HG02610 (cell line): ENCODE results near the gene DET1.
A peak's percentile ranks its signal among the peaks of the same experiment; 100 is the strongest.
"Not testable (repeated sequence)": the region's sequence is repeated elsewhere in the genome, so short reads cannot be mapped to it uniquely, and the experiment has no call there.

Experiments used
- ATAC-seq: cut with Tn5 transposase; IDR thresholded peaks from one replicate; pipeline ENCODE4 v1.9.1; 2021; ENCODE audit warnings: mild to moderate bottlenecking, moderate library complexity; ENCODE audit not compliant: unreplicated experiment

DET1 gene

DNA sequence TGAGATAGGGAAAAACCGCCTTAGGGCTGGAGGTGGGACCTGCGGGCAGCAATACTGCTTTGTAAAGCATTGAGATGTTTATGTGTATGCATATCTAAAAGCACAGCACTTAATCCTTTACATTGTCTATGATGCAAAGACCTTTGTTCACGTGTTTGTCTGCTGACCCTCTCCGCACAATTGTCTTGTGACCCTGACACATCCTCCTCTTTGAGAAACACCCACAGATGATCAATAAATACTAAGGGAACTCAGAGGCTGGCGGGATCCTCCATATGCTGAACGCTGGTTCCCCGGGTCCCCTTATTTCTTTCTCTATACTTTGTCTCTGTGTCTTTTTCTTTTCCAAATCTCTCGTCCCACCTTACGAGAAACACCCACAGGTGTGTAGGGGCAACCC lies 5.4 kb downstream of the DET1 start:
- ATAC-seq, result not testable (repeated sequence)

DNA sequence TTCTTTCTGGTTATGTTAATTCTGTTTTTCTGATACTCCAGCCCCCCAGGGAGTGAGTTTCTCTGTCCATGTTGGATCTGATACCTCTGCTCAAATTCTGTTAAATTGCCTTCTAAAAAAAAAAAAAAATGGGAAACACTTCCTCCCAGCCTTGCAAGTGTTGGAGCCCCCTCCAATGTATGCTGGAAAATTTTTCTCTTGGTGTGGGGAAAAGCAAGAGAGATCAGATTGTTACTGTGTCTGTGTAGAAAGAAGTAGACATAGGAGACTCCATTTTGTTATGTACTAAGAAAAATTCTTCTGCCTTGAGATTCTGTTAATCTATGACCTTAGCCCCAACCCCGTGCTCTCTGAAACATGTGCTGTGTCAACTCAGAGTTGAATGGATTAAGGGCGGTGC lies 6.1 kb downstream of the DET1 start:
- not testable (repeated sequence) for ATAC-seq

DNA sequence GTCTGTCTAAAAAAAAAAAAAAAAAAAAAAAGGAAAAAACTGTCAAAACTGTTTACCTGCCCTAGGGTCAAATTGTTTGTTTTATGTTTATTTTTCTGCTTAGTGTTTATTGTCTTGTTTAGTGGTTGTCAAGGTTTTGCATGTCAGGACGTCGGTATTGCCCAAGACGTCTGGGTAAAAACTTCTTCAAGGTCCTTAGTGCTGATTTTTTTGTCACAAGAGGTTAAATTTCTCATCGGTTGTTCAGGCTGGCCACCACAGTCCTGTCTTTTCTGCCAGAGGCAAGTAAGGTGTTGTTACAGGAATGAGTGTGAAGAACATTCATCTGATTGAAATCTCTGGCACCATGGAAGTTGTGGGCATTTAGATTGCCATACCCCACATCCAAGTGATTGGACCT lies 7.0 kb downstream of the DET1 start:
- ATAC-seq, result no peak

DNA sequence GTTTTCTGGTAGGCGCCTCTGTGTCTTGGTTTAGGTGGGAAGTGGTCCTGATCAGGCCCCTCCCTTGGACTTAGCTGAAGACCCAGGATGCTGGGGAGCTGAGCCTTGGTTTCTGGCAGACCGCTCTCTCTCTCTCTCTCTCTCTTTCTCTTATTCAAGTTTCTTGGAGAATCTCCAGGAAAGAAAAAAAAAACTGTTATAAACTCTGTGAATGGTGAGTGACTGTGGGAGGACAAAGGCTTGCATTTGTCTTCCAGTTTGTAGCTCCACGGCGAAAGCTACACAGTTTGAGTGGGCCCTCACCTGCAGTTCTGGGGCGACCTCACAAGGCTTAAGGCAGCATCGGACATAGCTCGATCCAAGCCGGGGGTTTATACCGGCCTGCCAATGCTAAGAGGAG lies 7.5 kb downstream of the DET1 start:
- ATAC-seq, result no peak

DNA sequence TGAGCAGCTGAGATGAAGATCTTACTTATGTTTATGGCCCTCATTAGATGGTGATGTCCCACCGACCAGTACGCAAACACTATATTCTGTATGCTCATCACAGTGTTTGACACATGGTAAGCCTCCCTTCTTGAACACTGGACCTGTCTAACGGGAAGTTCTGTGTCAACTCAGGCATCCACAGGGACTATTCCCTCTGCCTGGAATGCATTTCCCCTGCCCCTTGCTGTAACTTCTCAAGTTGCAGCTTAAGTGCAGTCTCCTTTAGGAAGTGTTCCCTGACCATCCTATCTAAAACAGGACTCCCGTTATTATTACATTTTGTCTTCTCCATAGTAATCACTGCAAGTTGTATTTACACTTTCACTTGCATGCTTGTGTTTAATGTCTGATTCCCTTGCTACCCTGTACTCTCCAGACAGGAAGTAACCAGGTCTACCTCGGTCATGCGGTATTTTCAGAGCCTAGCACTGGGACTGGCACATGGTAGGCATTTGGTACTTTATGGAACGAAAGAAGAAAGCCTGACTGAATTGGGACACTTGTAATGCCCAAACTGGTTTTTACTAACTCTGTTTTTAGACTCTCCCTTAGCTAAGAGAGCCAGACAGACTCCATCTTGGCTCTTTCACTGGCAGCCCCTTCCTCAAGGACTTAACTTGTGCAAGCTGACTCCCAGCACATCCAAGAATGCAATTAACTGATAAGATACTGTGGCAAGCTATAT lies 8.7 kb downstream of the DET1 start:
- no peak for ATAC-seq

DNA sequence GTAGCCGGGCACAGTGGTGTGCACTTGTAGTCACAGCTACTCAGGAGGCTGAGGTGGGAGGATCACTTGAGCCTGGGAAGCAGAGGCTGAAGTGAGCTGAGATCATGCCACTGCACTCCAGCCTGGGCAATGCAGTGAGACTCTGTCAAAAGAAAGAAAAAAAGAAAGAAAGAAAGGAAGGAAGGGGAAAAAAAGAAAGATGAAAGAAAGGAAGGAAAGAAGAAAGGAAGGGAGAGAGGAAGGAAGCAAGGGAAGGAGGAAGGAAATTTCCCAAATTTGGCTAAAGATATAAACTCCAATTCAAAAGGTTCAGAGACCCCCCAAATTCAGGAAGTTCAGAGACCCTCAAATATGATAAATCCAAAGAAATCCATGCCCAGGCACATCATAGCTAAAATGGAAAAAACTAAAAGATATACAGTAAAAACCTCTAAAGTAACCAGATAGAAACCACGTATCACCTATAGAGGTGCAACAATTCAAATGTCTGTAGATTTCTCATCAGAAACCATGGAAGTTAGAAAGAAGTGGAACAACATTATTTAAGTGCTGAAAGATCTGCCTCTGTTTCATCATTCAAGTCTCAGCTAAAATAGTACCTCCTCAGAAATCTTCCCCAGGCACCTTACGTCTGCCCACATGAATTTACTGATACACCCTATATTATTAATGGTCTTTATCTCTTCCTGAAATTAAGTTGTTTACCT lies 10.7 kb downstream of the DET1 start:
- no peak for ATAC-seq

DNA sequence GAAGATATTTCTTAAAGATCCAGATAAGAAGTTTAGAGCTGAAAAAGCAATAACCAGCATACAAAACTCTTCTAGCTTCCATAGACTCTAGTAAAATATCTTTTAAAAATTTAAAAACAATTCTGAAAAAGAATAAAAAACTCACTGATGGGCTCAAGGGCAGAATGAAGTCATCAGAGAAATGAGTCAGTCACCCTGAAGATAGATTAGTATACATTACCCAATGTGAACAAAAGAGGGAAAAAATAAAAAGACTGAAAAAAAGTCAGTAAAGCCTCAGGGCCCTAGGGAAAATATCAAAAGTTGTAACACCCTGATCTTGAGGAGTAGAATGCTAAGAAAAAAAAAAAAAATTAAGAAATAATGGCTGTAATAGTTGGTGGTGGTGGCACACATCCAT lies 11.4 kb downstream of the DET1 start:
- no peak for ATAC-seq

DNA sequence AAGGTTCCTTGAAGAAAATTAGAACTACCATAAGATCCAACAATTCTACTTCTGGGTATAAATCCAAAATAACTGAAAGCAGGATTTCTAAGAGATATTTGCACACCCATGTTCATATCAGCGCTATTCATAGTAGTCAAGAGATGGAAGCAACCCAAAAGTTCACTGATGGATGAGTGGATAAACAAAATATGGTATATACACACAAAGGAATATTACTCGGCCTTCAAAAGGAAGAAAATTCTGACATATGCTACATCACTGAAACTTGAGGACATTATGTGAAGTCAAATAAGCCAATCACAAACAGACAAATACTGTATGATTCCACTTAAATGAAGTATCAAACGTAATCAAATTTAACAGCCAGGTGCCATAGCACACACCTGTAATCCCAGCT lies 13.1 kb downstream of the DET1 start:
- no peak for ATAC-seq

DNA sequence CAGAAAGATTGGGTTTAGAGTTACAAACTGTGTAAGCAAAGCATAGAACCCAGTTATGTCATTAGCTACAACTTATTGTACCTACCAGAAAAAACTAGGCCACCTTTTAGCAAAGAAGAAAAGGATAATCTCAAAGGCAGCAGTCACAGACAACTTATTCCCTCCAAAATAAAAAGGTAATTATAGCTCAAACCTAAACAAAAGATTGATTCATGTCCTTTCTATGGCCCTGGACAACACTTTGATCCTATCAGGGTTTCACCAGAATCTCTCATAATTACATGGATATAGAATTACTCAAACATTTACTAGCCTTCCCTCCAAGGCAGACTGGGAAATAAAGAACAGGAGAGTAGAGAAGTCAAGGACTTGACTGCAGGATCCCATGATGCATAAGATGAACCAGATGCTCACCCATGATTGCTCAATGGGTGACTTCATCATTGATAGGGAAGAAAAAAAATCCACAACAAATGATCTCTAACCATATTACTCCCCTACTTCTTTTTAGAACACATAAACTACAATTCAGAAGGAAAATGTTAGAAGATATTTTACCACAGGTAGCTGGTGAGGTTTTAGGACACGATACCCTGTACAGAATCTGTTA lies 17.4 kb downstream of the DET1 start:
- no peak for ATAC-seq

DNA sequence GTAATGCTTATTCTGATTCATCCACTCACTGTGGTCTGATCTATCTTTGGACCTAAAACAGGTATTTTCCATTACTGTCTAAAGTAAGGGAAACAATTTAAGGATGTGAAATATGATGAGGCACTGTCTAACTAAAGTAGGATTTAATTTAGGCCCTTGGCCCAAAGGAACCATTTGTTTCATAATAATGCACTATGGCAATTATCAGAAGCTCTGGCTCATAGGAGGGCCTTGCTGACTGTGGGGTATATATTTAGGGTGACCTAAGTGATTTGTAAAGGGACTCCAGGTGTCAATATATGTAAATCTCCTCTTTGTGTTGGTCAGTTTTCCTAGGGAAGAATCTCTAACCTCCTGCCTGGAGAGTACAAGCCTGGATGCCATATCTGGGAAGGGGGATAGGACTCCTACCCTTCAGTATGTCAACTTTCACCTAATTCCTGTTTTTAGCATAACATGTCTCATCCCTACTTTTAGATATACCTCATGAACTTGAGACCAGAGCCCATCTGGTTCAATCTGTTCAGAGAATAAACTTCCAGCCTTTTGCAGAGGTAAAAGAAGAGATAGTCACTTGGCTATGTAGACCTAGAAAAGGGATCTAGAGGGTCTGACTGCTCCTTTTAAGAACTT lies 20.1 kb downstream of the DET1 start:
- ATAC-seq, result no peak

DNA sequence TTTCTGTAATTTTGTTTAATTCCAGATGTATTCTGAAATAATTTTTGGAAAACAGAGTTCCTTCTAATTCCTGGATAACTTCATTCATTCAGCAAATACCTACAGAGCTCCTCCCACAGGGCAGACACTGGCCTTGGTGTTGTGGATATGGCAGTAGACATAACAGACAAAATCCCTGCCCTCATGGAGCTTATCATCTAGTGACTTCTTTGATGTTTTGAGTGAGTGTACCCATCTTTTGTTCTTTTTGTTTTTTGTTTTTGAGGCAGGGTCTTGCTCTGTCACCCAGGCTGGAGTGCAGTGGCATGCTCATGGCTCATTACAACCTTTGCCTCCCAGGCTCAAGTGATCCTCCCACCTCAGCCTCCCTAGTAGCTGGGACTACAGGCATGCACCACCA lies 21.1 kb downstream of the DET1 start:
- no peak for ATAC-seq

DNA sequence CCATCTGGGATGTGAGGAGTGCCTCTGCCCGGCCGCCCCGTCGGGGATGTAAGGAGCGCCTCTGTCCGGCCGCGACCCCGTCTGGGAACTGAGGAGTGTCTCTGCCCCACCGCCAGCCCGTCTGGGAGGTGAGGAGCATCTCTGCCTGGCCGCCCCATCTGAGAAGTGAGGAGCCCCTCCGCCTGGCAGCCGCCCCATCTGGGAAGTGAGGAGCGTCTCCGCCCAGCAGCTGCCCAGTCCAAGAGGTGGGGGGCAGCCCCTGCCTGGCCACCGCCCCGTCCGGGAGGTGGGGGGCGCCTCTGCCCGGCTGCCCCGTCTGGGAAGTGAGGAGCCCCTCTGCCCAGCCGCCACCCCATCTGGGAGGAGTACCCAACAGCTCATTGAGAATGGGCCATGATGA lies 22.4 kb downstream of the DET1 start:
- ATAC-seq, result not testable (repeated sequence)

DNA sequence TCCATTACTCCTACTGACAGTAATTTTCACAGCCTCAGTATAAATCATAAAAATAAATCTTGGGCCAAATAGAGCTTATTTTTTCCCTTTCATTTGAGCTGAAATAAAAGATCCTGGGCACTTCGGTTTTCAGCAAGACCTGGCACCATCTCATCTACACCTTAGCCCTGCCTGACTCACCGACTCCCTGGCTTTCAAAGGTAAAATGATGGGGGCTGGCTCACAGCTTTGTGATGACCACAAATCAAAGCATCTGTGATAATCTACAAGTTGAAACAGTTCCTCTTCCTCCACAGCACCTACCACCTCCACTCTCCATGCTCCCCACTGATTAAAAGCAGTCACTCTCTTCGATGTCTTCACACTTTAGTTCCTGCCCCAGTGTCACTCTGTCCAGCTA lies 27.6 kb downstream of the DET1 start:
- ATAC-seq, result no peak

DNA sequence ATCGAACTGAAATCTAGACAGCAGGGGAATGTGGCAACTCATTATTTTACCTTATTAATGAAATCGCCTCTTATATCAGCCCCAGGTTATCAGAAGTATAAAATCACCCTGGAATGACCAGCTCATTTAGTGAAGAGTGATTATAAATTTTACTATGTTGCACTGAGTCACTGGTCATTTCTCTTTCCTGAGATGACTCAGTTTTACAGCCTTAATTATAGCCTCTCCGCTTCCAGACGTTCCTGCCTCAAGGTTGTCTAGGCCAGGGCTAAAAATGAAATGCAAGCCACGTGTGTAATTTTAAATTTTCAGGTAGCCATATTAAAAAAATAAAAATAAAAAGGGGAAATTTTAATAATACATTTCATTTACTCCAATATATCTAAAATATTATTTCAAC lies 33.3 kb downstream of the DET1 start:
- no peak for ATAC-seq

DNA sequence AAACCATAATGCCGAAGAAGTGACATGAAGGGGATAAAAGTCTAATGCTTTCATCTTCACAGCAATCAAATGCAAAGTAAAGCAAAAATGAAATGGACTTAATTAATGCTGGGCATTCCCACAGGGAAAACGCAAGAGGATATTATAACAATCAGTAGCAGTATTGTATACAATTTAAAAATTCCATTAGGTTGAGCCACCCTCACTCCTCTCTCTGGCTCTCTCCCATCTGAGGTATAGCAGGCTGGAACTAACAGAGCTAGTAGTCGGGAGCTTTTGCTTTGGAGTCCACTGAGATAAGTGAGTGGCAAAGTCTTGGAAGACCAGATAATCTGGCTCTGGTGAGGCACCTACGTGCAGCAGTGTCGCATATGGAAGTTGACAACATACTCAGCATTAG lies 33.9 kb downstream of the DET1 start:
- ATAC-seq, result no peak

DNA sequence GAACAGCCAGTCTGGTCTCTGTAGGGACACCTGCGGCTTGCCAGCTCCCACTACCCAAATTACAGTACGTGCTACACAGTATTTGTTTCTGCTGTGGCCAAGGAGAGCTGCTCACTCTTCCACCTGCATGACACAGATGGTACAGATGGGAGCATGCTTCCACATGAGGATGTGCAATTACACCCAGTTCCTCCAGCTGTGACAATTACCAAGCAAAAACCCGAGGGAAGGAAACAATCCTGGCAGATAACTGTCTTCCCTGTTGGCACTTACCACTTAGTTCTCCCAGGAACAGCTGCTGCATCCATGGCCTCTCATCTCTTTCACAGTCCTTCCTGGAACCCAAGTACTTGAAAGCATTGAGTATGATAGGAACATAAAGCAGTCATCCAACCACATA lies 34.4 kb downstream of the DET1 start:
- no peak for ATAC-seq

DNA sequence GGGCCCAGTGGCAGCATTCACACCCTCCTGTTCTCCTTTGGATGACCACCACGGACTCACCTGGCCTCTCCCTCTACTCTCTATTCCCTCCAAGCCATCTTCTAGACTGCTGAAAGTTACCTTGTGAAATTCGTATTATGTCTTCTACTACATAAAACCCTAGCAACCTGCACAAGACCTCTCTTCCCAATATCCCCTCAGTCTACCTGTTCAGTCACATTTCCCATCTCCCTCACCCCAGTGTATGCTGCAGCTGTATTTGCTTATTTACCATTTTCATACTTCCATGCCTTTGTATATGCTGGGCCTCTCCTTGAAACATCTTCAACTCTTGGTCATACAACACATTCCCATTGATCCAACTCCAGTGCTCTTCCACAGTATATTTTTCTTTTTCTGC lies 35.3 kb downstream of the DET1 start:
- no peak for ATAC-seq

DNA sequence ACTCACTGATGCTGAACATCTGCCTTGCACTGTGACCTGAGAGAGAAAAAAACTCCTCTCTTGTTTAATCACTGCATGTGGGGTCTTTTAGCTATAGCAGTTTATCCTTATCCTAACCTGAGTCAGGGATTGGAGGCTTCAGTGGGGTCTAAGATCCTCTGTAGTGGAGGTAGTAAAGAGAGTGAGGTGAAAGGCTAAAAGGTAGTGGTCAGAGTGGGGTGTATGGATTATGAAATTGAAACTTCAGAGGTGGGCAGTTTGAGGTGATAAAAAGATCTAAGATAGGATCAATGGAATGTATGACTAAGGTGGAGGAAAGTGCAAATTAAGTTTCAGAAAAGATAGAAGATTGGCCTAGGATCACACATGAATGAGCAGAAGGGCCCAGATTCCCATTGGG lies 36.5 kb downstream of the DET1 start:
- ATAC-seq, result no peak

DNA sequence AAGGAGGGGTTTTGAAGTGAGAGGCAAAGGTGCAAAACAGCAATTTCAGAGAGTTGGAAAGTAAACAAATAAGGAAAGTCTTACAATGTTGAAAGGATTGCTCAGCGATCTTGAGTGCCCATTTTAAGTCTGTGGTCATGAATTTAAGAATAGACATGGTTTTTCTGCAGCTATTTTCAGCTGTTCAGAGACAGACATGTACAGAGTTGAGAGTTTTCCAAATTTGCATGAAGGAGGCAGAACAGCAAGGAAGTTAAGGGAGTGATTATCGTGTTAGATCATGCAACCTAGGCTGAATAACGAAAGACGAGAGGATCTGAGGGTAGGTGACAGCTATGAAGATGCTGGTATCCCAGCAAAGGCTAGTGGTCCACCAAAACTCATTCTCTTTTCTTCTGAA lies 37.2 kb downstream of the DET1 start:
- peak; percentile 33 for ATAC-seq

DNA sequence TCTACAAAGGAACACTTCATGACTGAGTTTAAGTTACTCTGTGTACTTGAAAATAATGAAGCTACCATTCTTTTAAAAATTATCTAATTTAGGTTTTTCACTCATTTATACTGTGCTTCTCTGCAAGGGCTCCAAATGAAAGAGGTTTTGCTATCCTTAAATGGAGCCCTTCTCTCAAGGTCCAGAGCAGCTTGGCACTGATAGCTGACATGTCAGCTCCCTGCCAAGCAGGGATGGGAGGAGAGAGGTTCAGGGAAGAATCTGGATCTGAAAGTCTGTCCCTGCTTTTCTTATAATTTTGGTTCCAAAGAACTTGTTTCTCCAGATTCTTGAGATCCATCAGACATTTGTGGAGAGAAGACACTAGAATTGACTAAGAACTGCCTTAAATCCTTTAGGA lies 39.9 kb downstream of the DET1 start:
- no peak for ATAC-seq

DNA sequence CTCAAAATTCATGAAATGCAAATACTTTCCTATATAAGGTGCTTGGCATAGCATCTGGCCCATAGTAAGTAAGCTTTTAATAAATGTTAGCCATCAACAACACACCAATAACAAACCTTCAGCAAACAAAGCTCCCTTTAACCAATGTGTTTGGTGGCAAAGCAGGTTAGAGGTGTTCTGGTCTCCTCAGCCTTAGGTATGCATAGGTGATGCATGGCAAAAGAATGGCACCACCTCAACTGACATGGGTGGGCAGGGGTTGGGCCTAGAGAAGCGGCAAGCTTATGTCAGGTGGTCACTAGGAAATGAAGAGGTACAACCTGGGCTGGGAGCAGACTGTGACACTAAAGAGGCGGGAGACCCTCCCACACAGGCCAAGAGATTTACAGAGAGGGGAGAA lies 40.8 kb downstream of the DET1 start:
- no peak for ATAC-seq

DNA sequence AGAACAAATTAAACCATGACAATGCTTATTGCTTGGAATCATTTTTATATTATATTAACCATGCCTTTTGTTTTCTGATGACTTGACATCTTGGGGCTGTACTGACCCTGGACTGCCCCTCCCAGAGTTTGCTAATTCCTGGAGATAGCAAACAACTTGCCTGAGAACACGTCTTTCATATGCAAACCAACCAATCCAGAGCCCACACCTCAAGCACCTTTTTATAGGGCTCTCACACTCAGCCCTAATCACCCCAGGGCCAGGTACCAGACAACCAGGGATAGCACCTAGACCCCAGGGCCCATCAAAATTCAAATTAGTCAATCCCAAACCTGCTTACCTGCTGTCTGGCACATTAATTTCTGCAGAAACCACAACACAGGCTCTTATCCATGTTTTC lies 42.0 kb downstream of the DET1 start:
- ATAC-seq, result no peak
